WERI-Rb-1 (cell line): ENCODE results near the gene GLI1.

Source experiments
- DNase-seq: peaks from one replicate; pipeline ENCODE4 v3.0.0-alpha.2; 2020
- H3K27ac ChIP-seq: fragments of 250-450 bp; sonication (Bioruptor Pico); 2 replicates; pipeline ENCODE4 v1.5.1; 2020; ENCODE audit warnings: mild to moderate bottlenecking, moderate library complexity
- H3K27me3 ChIP-seq: fragments of 250-450 bp; sonication (Bioruptor Pico); 2 replicates; pipeline ENCODE4 v1.5.1; 2021; ENCODE audit warnings: mild to moderate bottlenecking, low read depth, moderate library complexity; ENCODE audit not compliant: insufficient read depth, severe bottlenecking
- H3K36me3 ChIP-seq: fragments of 250-450 bp; sonication (Bioruptor Pico); 2 replicates; pipeline ENCODE4 v1.5.1; 2020; ENCODE audit warnings: mild to moderate bottlenecking, moderate library complexity
- H3K4me3 ChIP-seq: 2 replicates; pipeline ENCODE4 v1.5.1; 2011; ENCODE audit warnings: low read depth, mild to moderate bottlenecking, control low read depth, low read length
- H3K9me3 ChIP-seq: fragments of 250-450 bp; sonication (Bioruptor Pico); 2 replicates; pipeline ENCODE4 v1.5.1; 2021; ENCODE audit warnings: mild to moderate bottlenecking, moderate library complexity; ENCODE audit not compliant: severe bottlenecking
- TF ChIP-seq, protein P1 (sequence below): IDR thresholded peaks from 2 replicates; pipeline ENCODE4 v1.5.1; 2011; ENCODE audit warnings: low read depth, mild to moderate bottlenecking, control low read depth, inconsistent platforms, low read length

Gene GLI1

DNA sequence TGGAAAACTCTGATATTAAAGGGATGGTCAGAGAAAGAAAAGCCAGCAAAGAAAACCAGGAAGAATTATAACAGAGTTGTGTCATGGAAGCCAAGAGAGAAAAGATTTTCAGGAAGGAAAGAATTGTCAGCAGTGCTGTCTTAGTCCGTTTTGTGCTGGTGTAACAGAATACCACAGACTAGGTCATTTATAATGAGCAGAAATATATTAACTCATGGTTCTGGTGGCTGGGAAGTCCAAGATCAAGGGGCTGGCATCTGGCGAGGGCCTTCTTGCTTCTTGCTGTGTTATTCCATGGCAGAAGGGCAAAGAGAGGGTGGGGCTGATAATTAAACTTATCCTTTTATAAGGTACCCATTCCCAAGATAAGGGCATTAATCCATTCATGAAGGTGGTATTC lies 10.9 kb upstream of the GLI1 start:
- no peaks in the 10 kb centered on the region for H3K27me3 ChIP-seq
- TF ChIP-seq, protein P1, sequence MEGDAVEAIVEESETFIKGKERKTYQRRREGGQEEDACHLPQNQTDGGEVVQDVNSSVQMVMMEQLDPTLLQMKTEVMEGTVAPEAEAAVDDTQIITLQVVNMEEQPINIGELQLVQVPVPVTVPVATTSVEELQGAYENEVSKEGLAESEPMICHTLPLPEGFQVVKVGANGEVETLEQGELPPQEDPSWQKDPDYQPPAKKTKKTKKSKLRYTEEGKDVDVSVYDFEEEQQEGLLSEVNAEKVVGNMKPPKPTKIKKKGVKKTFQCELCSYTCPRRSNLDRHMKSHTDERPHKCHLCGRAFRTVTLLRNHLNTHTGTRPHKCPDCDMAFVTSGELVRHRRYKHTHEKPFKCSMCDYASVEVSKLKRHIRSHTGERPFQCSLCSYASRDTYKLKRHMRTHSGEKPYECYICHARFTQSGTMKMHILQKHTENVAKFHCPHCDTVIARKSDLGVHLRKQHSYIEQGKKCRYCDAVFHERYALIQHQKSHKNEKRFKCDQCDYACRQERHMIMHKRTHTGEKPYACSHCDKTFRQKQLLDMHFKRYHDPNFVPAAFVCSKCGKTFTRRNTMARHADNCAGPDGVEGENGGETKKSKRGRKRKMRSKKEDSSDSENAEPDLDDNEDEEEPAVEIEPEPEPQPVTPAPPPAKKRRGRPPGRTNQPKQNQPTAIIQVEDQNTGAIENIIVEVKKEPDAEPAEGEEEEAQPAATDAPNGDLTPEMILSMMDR = no peak
- no peaks in the 10 kb centered on the region for H3K36me3 ChIP-seq
- H3K9me3 ChIP-seq = no peaks in the 10 kb centered on the region
- no peak overlapping the region for H3K27ac ChIP-seq
- no peak overlapping the region for H3K4me3 ChIP-seq
- no peak for DNase-seq

DNA sequence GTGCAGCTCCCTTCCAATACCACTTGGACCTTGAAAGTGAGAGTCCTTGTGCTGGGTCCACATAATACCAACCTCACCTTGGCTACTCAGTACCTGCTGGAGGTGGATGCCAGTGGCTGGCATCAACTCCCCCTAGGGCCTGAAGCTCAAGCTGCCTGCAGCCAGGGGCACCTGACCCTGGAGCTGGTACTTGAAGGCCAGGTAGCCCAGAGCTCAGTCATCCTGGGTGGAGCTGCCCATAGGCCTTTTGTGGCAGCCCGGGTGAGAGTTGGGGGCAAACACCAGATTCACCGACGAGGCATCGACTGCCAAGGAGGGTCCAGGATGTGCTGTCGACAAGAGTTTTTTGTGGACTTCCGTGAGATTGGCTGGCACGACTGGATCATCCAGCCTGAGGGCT lies 10.2 kb upstream of the GLI1 start:
- H3K9me3 ChIP-seq = no peaks in the 10 kb centered on the region
- no peaks in the 10 kb centered on the region for H3K27me3 ChIP-seq
- no peak for DNase-seq
- TF ChIP-seq, protein P1 = no peak
- H3K4me3 ChIP-seq = no peak overlapping the region
- H3K27ac ChIP-seq = no peak overlapping the region
- no peaks in the 10 kb centered on the region for H3K36me3 ChIP-seq

DNA sequence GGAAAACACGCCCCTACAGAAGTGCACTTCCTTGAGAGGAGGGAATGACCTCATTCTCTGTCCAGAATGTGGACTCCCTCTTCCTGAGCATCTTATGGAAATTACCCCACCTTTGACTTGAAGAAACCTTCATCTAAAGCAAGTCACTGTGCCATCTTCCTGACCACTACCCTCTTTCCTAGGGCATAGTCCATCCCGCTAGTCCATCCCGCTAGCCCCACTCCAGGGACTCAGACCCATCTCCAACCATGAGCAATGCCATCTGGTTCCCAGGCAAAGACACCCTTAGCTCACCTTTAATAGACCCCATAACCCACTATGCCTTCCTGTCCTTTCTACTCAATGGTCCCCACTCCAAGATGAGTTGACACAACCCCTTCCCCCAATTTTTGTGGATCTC lies 9.5 kb upstream of the GLI1 start:
- no peaks in the 10 kb centered on the region for H3K36me3 ChIP-seq
- H3K9me3 ChIP-seq = no peaks in the 10 kb centered on the region
- H3K27ac ChIP-seq = no peak overlapping the region
- TF ChIP-seq, protein P1 = no peak
- H3K4me3 ChIP-seq = no peak overlapping the region
- no peaks in the 10 kb centered on the region for H3K27me3 ChIP-seq
- DNase-seq = no peak

GRCh38 chr12:57451233-57451778 lies 8.3 kb upstream of the GLI1 start:
- no peaks in the 10 kb centered on the region for H3K27me3 ChIP-seq
- TF ChIP-seq, protein P1 = no peak
- H3K36me3 ChIP-seq = peaks cover 2% of the 10 kb centered on the region
- no peak overlapping the region for H3K4me3 ChIP-seq
- H3K27ac ChIP-seq = peak overlapping the region; percentile 79
- no peaks in the 10 kb centered on the region for H3K9me3 ChIP-seq
- DNase-seq = no peak

DNA sequence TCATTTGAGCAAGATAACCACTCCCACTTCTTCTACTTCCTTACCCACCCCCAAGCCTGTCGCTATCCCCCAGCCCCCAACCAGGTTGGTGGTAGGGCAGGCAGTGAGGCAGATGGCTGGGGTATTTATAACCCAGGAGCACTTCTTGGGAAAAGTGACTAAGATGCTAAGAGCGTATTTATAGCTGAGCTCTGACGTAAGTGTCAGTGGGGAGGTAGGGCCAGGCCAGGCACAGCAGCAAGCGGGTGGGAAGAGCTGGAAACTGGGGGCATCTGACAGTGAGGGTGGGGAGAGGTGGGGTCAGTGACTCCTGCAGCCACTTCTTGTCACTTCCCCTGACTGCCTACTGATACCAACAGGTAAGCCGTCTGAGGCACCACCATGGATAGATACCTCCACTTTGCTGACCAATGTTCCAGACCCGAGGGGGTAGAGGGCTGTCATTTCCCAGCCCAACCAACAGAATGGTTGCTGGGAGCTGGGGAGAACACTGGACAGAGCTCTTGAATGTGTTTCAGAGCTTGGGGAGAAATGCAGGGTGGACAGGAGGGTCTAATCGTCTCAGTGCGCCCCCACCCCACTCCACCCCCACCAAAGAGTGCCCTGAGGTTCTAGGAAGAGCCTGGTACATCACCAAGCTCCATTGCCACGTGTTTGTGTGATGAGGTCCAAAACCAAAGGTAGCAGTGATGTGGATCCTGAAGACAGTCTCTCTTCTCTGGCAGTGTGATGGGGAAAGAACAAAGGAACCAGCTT lies 7.2 kb upstream of the GLI1 start:
- DNase-seq = peak; percentile 94
- TF ChIP-seq, protein P1 = no peak
- peak overlapping the region; percentile 100 for H3K27ac ChIP-seq

More for the DNA sequence above, 7.2 kb upstream of the GLI1 start:
- peak overlapping the region; percentile 29 for H3K4me3 ChIP-seq
- H3K27me3 ChIP-seq = no peaks in the 10 kb centered on the region
- peaks cover 10% of the 10 kb centered on the region for H3K36me3 ChIP-seq
- no peaks in the 10 kb centered on the region for H3K9me3 ChIP-seq
